HepG2 (cell line): ENCODE data around the gene CLEC16A. TPM values are rescaled to one million over a fixed set of nuclear protein-coding genes. Genes with fewer than 3 reads are reported as not detected.
A peak's percentile ranks its signal among the peaks of the same experiment; 100 is the strongest.

Experiments used
- AHR ChIP-seq: IDR thresholded peaks from 2 replicates; pipeline ENCODE4 v1.6.1; 2018; ENCODE audit warnings: missing genetic modification reagents, missing compliant biosample characterization
- FOXK2 ChIP-seq: fragments of 450-650 bp; IDR thresholded peaks from 2 replicates; pipeline ENCODE4 v1.6.1; 2016
- KDM1A ChIP-seq: IDR thresholded peaks from 2 replicates; pipeline ENCODE4 v1.6.1; 2016; ENCODE audit warnings: missing compliant biosample characterization
- MXI1 ChIP-seq: IDR thresholded peaks from 3 replicates; pipeline ENCODE4 v1.6.1; 2012; ENCODE audit warnings: low read depth, low read length, inconsistent platforms, borderline replicate concordance
- SALL1 ChIP-seq: sonication (generic); formaldehyde crosslinking; IDR thresholded peaks from 2 replicates; pipeline ENCODE4 v1.8.0; 2022; ENCODE audit warnings: mild to moderate bottlenecking, missing genetic modification reagents
- SIX4 ChIP-seq: sonication (generic); formaldehyde crosslinking; IDR thresholded peaks from 2 replicates; pipeline ENCODE4 v1.4.0; 2020; ENCODE audit warnings: missing genetic modification reagents
- TP53 ChIP-seq: sonication (generic); formaldehyde crosslinking; conservative IDR thresholded peaks from 2 replicates; pipeline ENCODE4 v1.4.0; 2020; ENCODE audit warnings: missing genetic modification reagents
- YY1 ChIP-seq: IDR thresholded peaks from 2 replicates; pipeline ENCODE4 v1.6.1; 2011; ENCODE audit warnings: low read length, low read depth, moderate library complexity, mild to moderate bottlenecking; ENCODE audit not compliant: insufficient read depth, insufficient replicate concordance
- ZIK1 ChIP-seq: sonication (generic); formaldehyde crosslinking; IDR thresholded peaks from 2 replicates; pipeline ENCODE4 v1.5.0; 2020; ENCODE audit warnings: mild to moderate bottlenecking, low read depth, missing genetic modification reagents, borderline replicate concordance
- ZKSCAN8 ChIP-seq: IDR thresholded peaks from 2 replicates; pipeline ENCODE4 v1.6.1; 2016; ENCODE audit warnings: borderline replicate concordance, missing genetic modification reagents, missing compliant biosample characterization
- ZNF335 ChIP-seq: sonication (generic); formaldehyde crosslinking; IDR thresholded peaks from 2 replicates; pipeline ENCODE4 v1.4.0; 2020; ENCODE audit warnings: missing genetic modification reagents
- ZNF407 ChIP-seq: sonication (generic); formaldehyde crosslinking; IDR thresholded peaks from one replicate; pipeline ENCODE4 v1.5.1; 2020; ENCODE audit warnings: mild to moderate bottlenecking, missing genetic modification reagents; ENCODE audit errors: not compliant biosample characterization
- ZNF501 ChIP-seq: sonication (generic); formaldehyde crosslinking; IDR thresholded peaks from 2 replicates; pipeline ENCODE4 v1.5.1; 2020; ENCODE audit warnings: mild to moderate bottlenecking, moderate library complexity, missing genetic modification reagents
- ZNF639 ChIP-seq: conservative IDR thresholded peaks from 2 replicates; pipeline ENCODE4 v1.6.1; 2018; ENCODE audit warnings: missing genetic modification reagents
- ZNF746 ChIP-seq: sonication (generic); formaldehyde crosslinking; IDR thresholded peaks from 2 replicates; pipeline ENCODE4 v1.8.0; 2022; ENCODE audit warnings: mild to moderate bottlenecking, missing genetic modification reagents
- ZSCAN29 ChIP-seq: sonication (generic); formaldehyde crosslinking; conservative IDR thresholded peaks from 2 replicates; pipeline ENCODE4 v1.4.0; 2020; ENCODE audit warnings: mild to moderate bottlenecking, missing genetic modification reagents
- polyA plus RNA-seq, 8 experiments: library from polyadenylated mRNA; depleted of rRNA in 3 of 8; stranded (reverse) in 7 of 8; unstranded in 1 of 8; fragments of >200 nt; fragmentation: Illumina TruSeq in 4 of 8; extraction: Trizol in 4 of 8; gene quantifications; 2 replicates each; pipeline versions ENCODE4 v1.2.1 to v1.2.3, GENCODE V29; 2011 to 2016; ENCODE audit warnings: low read depth in 4 of 8, missing spikeins in 1 of 8, mixed read lengths in 1 of 8; ENCODE audit not compliant: insufficient read depth in 1 of 8
- total RNA-seq, 5 experiments: library from RNA; depleted of rRNA; stranded (reverse); fragments of >200 nt; fragmentation: Illumina TruSeq; extraction: Trizol; gene quantifications; 2 replicates each; pipeline ENCODE4 v1.2.3, GENCODE V29; 2016; ENCODE audit warnings: low read depth in 1 of 5
- TF ChIP-seq, protein P1 (sequence below): sonication (generic); formaldehyde crosslinking; IDR thresholded peaks from 2 replicates; pipeline ENCODE4 v1.8.0; 2022; ENCODE audit warnings: mild to moderate bottlenecking, missing genetic modification reagents, moderate library complexity
- TF ChIP-seq, protein P2 (sequence below): IDR thresholded peaks from 2 replicates; pipeline ENCODE4 v1.6.1; 2016; ENCODE audit warnings: mild to moderate bottlenecking, missing biosample characterization, missing genetic modification reagents

CLEC16A gene
- total and polyA plus RNA-seq, 2 of the 13 experiments (the other 11 are each of a cell fraction or from before 2014, with no cell fraction given): 8.5 to 10.3 TPM

DNA sequence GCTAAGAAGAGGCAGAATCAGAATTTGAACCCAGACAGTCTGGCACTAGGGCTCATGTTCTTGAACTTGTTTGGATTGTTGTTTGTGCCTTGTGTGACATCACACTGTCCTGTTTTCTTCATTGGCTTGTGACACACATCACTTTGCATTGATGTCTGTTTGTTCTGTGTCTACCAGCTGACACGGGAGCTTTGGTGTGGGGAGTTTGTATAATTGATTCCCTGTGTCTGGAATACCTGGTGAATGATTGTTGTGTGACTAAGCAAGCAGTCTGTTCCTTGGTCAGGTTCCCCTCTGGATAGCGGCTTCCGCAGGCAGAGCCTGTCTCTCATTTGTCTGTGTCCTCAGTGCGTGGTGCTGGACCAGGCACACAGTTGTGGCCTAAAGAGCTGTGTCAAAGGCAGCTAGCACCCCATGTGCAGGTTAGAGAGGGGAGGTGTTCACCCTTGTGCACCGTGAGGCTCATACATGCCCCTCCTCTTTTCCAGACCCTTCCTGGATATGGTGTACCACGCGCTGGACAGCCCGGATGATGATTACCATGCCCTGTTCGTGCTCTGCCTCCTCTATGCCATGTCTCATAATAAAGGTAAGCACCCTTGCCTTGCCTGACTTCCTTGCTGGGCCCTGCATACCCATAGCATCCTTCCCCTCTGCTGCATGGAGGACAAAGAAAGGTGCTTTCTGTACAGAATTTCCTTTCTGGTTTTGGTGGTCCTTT lies 80.1 kb downstream of the CLEC16A start (continued):
- no peak for TF ChIP-seq ZNF407
- TF ChIP-seq, protein P1, sequence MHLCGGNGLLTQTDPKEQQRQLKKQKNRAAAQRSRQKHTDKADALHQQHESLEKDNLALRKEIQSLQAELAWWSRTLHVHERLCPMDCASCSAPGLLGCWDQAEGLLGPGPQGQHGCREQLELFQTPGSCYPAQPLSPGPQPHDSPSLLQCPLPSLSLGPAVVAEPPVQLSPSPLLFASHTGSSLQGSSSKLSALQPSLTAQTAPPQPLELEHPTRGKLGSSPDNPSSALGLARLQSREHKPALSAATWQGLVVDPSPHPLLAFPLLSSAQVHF: no peak
- TF ChIP-seq AHR (CRISPR knock-in tag): no peak
- 0 out of 2 replicates have a peak, but pooled peaks have one; percentile 37 for TF ChIP-seq KDM1A (CRISPR knock-in tag)
- TF ChIP-seq ZNF639 (CRISPR knock-in tag): no peak
- TF ChIP-seq ZNF335: no peak
- peak; percentile 29; the same call in 1 of the 2 replicates for TF ChIP-seq SALL1 (CRISPR knock-in tag)
- TF ChIP-seq ZNF501 (CRISPR knock-in tag): no peak
- no peak for TF ChIP-seq TP53 (CRISPR knock-in tag)
- TF ChIP-seq ZNF746 (CRISPR knock-in tag): no peak
- no peak for TF ChIP-seq YY1
- TF ChIP-seq SIX4 (CRISPR knock-in tag): no peak
- TF ChIP-seq ZSCAN29 (CRISPR knock-in tag): no peak
- no peak for TF ChIP-seq ZKSCAN8
- TF ChIP-seq, protein P2, sequence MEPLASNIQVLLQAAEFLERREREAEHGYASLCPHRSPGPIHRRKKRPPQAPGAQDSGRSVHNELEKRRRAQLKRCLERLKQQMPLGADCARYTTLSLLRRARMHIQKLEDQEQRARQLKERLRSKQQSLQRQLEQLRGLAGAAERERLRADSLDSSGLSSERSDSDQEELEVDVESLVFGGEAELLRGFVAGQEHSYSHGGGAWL (CRISPR knock-in tag): no peak
- TF ChIP-seq MXI1: peak; percentile 40; the same call in 1 of the 3 replicates
- TF ChIP-seq FOXK2: no peak
- no peak for TF ChIP-seq ZIK1
